ENCODE results near the gene KCNJ1. TPM values are rescaled to one million over a fixed set of nuclear protein-coding genes. Genes with fewer than 3 reads are reported as not detected.

The KCNJ1 gene
- total and polyA plus RNA-seq, 3 experiments from 2014 or later = not detected

DNA sequence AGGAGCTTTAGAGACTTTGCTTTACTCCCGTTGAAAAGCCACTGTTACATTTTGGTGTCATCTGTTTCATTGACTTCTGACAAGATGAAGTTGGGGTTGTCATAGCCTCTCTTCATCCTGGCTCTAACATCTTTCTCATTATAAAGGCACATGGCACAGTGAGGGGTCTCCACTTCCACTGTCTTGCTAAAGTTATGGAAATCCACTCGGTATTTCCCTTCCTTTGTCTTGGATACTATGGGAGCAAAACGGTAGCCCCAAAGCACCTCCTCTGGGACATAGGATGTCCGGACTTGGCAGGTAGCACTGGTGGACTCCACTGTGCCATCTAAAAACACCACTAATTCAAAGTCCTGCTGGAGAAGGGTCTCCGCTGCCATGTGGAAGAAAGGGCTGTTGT lies 28.0 kb downstream of the KCNJ1 start:
- Mint-ChIP-seq H3K9me3 (peaks cover 0 to 2% (median 0%) of the 10 kb centered on the region in 5 donors), H3K27ac (peak overlapping the region in 1 of 8 donors; percentile 94), H3K4me1 (peaks cover 39 to 79% (median 78%) of the 10 kb centered on the region in 3 donors), H3K4me3 (no peak overlapping the region), H3K27me3 (no peaks in the 10 kb centered on the region), H3K36me3 (peaks cover 0 to 11% (median 2%) of the 10 kb centered on the region in 3 donors)
- no peak for DNase-seq
- H3K9me3 ChIP-seq (ENCODE audit: low read length) = no peaks in the 10 kb centered on the region
- H3K27me3 ChIP-seq (ENCODE audit: insufficient read depth, low read length, poor library complexity, severe bottlenecking) = no peaks in the 10 kb centered on the region
- H3K27ac ChIP-seq (ENCODE audit: low read depth, low read length) = no peak overlapping the region
- ChIA-PET CTCF (interaction anchor here (2.4 kb wide), 1 partner anchor 9 kb away, joined by 15 read pairs; no protein-coding TSS in a partner anchor), POLR2A (interaction anchor here (0.6 kb wide), 1 partner anchor 28 kb away, joined by 3 read pairs; no protein-coding TSS in a partner anchor)
- H3K36me3 ChIP-seq (ENCODE audit: insufficient read depth, low read length) = no peaks in the 10 kb centered on the region
- no peak overlapping the region for H3K4me3 ChIP-seq (ENCODE audit: low read length)
- peaks cover 32% of the 10 kb centered on the region for H3K4me1 ChIP-seq (ENCODE audit: insufficient read depth, low read length)

DNA sequence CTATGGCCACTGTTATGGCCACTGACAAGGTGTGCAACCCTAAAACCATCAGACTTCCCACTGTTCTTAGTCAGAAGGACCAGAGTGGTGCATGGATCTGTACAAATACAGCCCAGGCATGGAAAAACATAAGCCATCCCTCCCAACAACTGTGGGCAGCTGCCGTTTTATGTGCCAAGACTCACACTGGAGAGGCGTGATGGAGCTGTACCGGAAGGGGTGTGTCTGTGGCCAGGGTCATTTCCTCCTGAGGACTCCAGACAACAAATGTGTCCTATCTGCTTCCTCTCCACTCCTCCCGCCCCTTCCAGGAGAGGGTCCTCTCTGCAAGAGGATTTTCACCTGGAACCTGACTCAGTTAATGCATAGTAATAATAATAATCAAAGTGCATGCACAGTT lies 29.5 kb downstream of the KCNJ1 start:
- Histone ChIP-seq H3K27me3 (ENCODE audit: insufficient read depth, low read length, poor library complexity, severe bottlenecking) (no peaks in the 10 kb centered on the region), H3K36me3 (ENCODE audit: insufficient read depth, low read length) (no peaks in the 10 kb centered on the region), H3K27ac (ENCODE audit: low read depth, low read length) (no peak overlapping the region), H3K9me3 (ENCODE audit: low read length) (no peaks in the 10 kb centered on the region), H3K4me3 (ENCODE audit: low read length) (no peak overlapping the region), H3K4me1 (ENCODE audit: insufficient read depth, low read length) (peaks cover 30% of the 10 kb centered on the region)
- CTCF ChIA-PET = interaction anchor here (0.8 to 2.4 kb wide), 3 partner anchors 10 to 680 kb away, joined by 3 to 15 read pairs (median 4); no protein-coding TSS in a partner anchor
- peak overlapping the region in 5 of 7 donors; percentile 8 to 58 (median 19) for H3K4me3 Mint-ChIP-seq
- POLR2A ChIA-PET = no interaction called here
- no peak for DNase-seq
- peaks cover 38 to 70% (median 69%) of the 10 kb centered on the region in 3 donors for H3K4me1 Mint-ChIP-seq
- H3K36me3 Mint-ChIP-seq = peaks cover 0 to 11% (median 3%) of the 10 kb centered on the region in 3 donors
- peak overlapping the region in 3 of 8 donors; percentile 25 to 72 (median 57) for H3K27ac Mint-ChIP-seq
- peaks cover 0 to 2% (median 0%) of the 10 kb centered on the region in 5 donors for H3K9me3 Mint-ChIP-seq
- H3K27me3 Mint-ChIP-seq = no peaks in the 10 kb centered on the region

DNA sequence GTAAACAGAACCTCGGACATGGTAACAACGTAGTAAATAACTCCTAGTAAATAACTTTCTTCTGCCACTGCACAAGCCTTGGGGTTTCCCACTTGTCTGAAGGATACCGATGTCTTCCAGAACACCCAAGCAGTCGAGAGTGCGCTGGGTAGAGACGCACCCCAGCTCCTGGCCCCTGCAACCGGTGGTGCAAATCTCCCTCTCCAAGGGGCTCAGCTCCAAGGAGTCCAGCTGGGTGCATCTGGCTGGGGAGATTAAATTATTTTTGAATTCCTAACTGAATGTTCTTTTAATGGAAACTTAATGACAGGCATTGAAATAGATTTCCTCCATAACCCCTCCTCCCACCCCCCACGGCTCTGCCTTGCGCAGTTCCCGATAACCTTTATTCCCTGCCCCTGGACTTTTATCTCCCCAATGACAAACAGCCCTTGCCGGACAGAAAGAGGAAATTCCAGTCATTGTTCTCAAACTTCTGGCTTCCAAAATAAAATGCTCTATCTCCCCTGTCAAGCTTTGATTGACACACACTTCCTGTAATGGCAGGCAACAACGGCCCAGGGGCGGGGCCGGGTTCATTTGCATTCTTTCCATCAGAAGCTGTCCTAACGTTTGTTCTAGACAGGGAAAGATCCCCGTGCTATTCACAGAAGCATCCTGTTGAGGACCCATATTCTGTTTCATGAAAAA lies 31.2 kb downstream of the KCNJ1 start:
- no peak for DNase-seq
- Mint-ChIP-seq H3K4me3 (no peak overlapping the region), H3K9me3 (peaks cover 0 to 2% (median 0%) of the 10 kb centered on the region in 5 donors), H3K27me3 (no peaks in the 10 kb centered on the region), H3K4me1 (peaks cover 32 to 67% (median 66%) of the 10 kb centered on the region in 3 donors), H3K27ac (peak overlapping the region in 1 of 8 donors; percentile 29), H3K36me3 (peaks cover 0 to 11% (median 4%) of the 10 kb centered on the region in 3 donors)
- Histone ChIP-seq H3K9me3 (ENCODE audit: low read length) (no peaks in the 10 kb centered on the region), H3K36me3 (ENCODE audit: insufficient read depth, low read length) (no peaks in the 10 kb centered on the region), H3K4me1 (ENCODE audit: insufficient read depth, low read length) (peaks cover 25% of the 10 kb centered on the region), H3K4me3 (ENCODE audit: low read length) (no peak overlapping the region), H3K27ac (ENCODE audit: low read depth, low read length) (no peak overlapping the region), H3K27me3 (ENCODE audit: insufficient read depth, low read length, poor library complexity, severe bottlenecking) (no peaks in the 10 kb centered on the region)
- POLR2A ChIA-PET = no interaction called here
- CTCF ChIA-PET = interaction anchor here (0.9 to 1.4 kb wide), 3 partner anchors 13 to 664 kb away, joined by 3 to 4 read pairs (median 4); no protein-coding TSS in a partner anchor

GRCh38 chr11:128834157-128834556 lies 32.9 kb downstream of the KCNJ1 start:
- ChIA-PET POLR2A (no interaction called here), CTCF (interaction anchor here (1.4 to 1.5 kb wide), 2 partner anchors 18 to 662 kb away, joined by 4 to 7 read pairs; no protein-coding TSS in a partner anchor)

GRCh38 chr11:128832121-128832497 lies 35.0 kb downstream of the KCNJ1 start:
- no peak overlapping the region for H3K27ac ChIP-seq (ENCODE audit: low read depth, low read length)
- Mint-ChIP-seq H3K36me3 (peaks cover 0 to 7% (median 2%) of the 10 kb centered on the region in 3 donors), H3K27me3 (no peaks in the 10 kb centered on the region), H3K9me3 (peaks cover 0 to 2% (median 0%) of the 10 kb centered on the region in 5 donors), H3K4me1 (peaks cover 21 to 44% (median 42%) of the 10 kb centered on the region in 3 donors), H3K27ac (peak overlapping the region in 7 of 8 donors; percentile 72 to 92 (median 90)), H3K4me3 (peak overlapping the region in 3 of 7 donors; percentile 33 to 71 (median 68))
- ChIA-PET CTCF (interaction anchor here (0.9 to 3.7 kb wide), 19 partner anchors 9 to 800 kb away, joined by 3 to 57 read pairs (median 8); no protein-coding TSS in a partner anchor), POLR2A (no interaction called here)
- no peaks in the 10 kb centered on the region for H3K36me3 ChIP-seq (ENCODE audit: insufficient read depth, low read length)
- peaks cover 14% of the 10 kb centered on the region for H3K4me1 ChIP-seq (ENCODE audit: insufficient read depth, low read length)
- H3K9me3 ChIP-seq (ENCODE audit: low read length) = no peaks in the 10 kb centered on the region
- H3K4me3 ChIP-seq (ENCODE audit: low read length) = no peak overlapping the region
- no peak for DNase-seq
- H3K27me3 ChIP-seq (ENCODE audit: insufficient read depth, low read length, poor library complexity, severe bottlenecking) = no peaks in the 10 kb centered on the region

More at GRCh38 chr11:128834157-128834556, 32.9 kb downstream of the KCNJ1 start:
- Histone ChIP-seq H3K4me1 (ENCODE audit: insufficient read depth, low read length) (peaks cover 25% of the 10 kb centered on the region), H3K9me3 (ENCODE audit: low read length) (no peaks in the 10 kb centered on the region), H3K27me3 (ENCODE audit: insufficient read depth, low read length, poor library complexity, severe bottlenecking) (no peaks in the 10 kb centered on the region), H3K4me3 (ENCODE audit: low read length) (no peak overlapping the region), H3K36me3 (ENCODE audit: insufficient read depth, low read length) (no peaks in the 10 kb centered on the region), H3K27ac (ENCODE audit: low read depth, low read length) (no peak overlapping the region)
- Mint-ChIP-seq H3K36me3 (peaks cover 0 to 7% (median 2%) of the 10 kb centered on the region in 3 donors), H3K4me3 (no peak overlapping the region), H3K27ac (peak overlapping the region in 2 of 8 donors; percentile 28 to 32), H3K9me3 (peaks cover 0 to 2% (median 0%) of the 10 kb centered on the region in 5 donors), H3K4me1 (peaks cover 37 to 65% (median 63%) of the 10 kb centered on the region in 3 donors), H3K27me3 (no peaks in the 10 kb centered on the region)
- no peak for DNase-seq

GRCh38 chr11:128831174-128832120 lies 35.6 kb downstream of the KCNJ1 start:
- Mint-ChIP-seq H3K4me3 (peak overlapping the region; percentile 69 to 89 (median 72)), H3K36me3 (peaks cover 0 to 4% (median 2%) of the 10 kb centered on the region in 3 donors), H3K27ac (peak overlapping the region; percentile 74 to 98 (median 92)), H3K9me3 (peaks cover 0 to 2% (median 0%) of the 10 kb centered on the region in 5 donors), H3K4me1 (peaks cover 21 to 39% (median 36%) of the 10 kb centered on the region in 3 donors), H3K27me3 (no peaks in the 10 kb centered on the region)
- CTCF ChIA-PET = interaction anchor here (0.7 to 3.7 kb wide), 55 partner anchors 9 to 802 kb away, joined by 3 to 57 read pairs (median 4); partner anchors contain the start of gene FLI1
- H3K36me3 ChIP-seq (ENCODE audit: insufficient read depth, low read length) = no peaks in the 10 kb centered on the region
- peak overlapping the region; percentile 57 for H3K27ac ChIP-seq (ENCODE audit: low read depth, low read length)
- POLR2A ChIA-PET = interaction anchor here (0.5 to 1.6 kb wide), 6 partner anchors 9 to 659 kb away, joined by 3 to 7 read pairs (median 4); no protein-coding TSS in a partner anchor
- H3K4me1 ChIP-seq (ENCODE audit: insufficient read depth, low read length) = peaks cover 13% of the 10 kb centered on the region
- H3K4me3 ChIP-seq (ENCODE audit: low read length) = peak overlapping the region; percentile 4
- H3K27me3 ChIP-seq (ENCODE audit: insufficient read depth, low read length, poor library complexity, severe bottlenecking) = no peaks in the 10 kb centered on the region
- H3K9me3 ChIP-seq (ENCODE audit: low read length) = no peaks in the 10 kb centered on the region
- DNase-seq = peak; percentile 75 to 89 (median 80)
